ENCODE results near the gene HSFX4. TPM values are rescaled to one million over a fixed set of nuclear protein-coding genes. Genes with fewer than 3 reads are reported as not detected.

HSFX4 gene
- total and polyA plus RNA-seq, 10 donors = not detected

- Histone ChIP-seq H3K4me3 (peak overlapping the region in 1 of 8 donors; percentile 10), H3K4me1 (no peaks in the 10 kb centered on the region), H3K27ac (peak overlapping the region in 2 of 8 donors; percentile 29 to 38), H3K9me3 (no peaks in the 10 kb centered on the region), H3K36me3 (no peaks in the 10 kb centered on the region), H3K27me3 (replicated peaks in 1 of 7) (no peaks in the 10 kb centered on the region)
- intact Hi-C loops (cut with DNase I; ENCODE audit: low total_unique reads) = no loop called here
- TF ChIP-seq POLR2A (IDR thresholded peaks at IDR 0.05) (no peak), POLR2AphosphoS5 (IDR thresholded peaks at IDR 0.05) (no peak), CTCF (IDR thresholded peaks at IDR 0.05 in 8 of 11, conservative IDR thresholded peaks at IDR 0.05 in 3 of 11) (no peak)
- 16 to 50% (median 27%) methylated on average over 4 to 6 of the region's 6 CpGs for WGBS, 5 donors
- no peak for DNase-seq
Observed at GRCh38 chrX:149903889-149904748, 25.3 kb upstream of the HSFX4 start.

GRCh38 chrX:149908308-149908707 is 21.1 kb upstream of the HSFX4 start:
- WGBS, 5 donors = 79 to 95% (median 87%) methylated on average over 3 of the region's 3 CpGs
- intact Hi-C loops (cut with DNase I; ENCODE audit: low total_unique reads) = no loop called here
- Histone ChIP-seq H3K4me1 (no peaks in the 10 kb centered on the region), H3K36me3 (no peaks in the 10 kb centered on the region), H3K27ac (no peak overlapping the region), H3K9me3 (peaks cover 0 to 8% (median 0%) of the 10 kb centered on the region in 8 donors), H3K4me3 (no peak overlapping the region), H3K27me3 (replicated peaks in 1 of 7) (no peaks in the 10 kb centered on the region)
- no peak for DNase-seq
- TF ChIP-seq POLR2AphosphoS5 (IDR thresholded peaks at IDR 0.05) = no peak
- no peak for TF ChIP-seq POLR2A (IDR thresholded peaks at IDR 0.05)
- no peak for TF ChIP-seq CTCF (IDR thresholded peaks at IDR 0.05 in 8 of 11, conservative IDR thresholded peaks at IDR 0.05 in 3 of 11)

GRCh38 chrX:149908727-149909126 is 20.6 kb upstream of the HSFX4 start:
- DNase-seq = no peak
- Histone ChIP-seq H3K27ac (no peak overlapping the region), H3K9me3 (peaks cover 0 to 12% (median 0%) of the 10 kb centered on the region in 8 donors), H3K4me1 (no peaks in the 10 kb centered on the region), H3K4me3 (no peak overlapping the region), H3K36me3 (no peaks in the 10 kb centered on the region), H3K27me3 (replicated peaks in 1 of 7) (no peaks in the 10 kb centered on the region)
- no peak for TF ChIP-seq POLR2AphosphoS5 (IDR thresholded peaks at IDR 0.05)
- TF ChIP-seq POLR2A (IDR thresholded peaks at IDR 0.05) = no peak
- no peak for TF ChIP-seq CTCF (IDR thresholded peaks at IDR 0.05 in 8 of 11, conservative IDR thresholded peaks at IDR 0.05 in 3 of 11)
- intact Hi-C loops (cut with DNase I; ENCODE audit: low total_unique reads) = no loop called here

- H3K4me3 ChIP-seq = no peak overlapping the region
- intact Hi-C loops (cut with DNase I; ENCODE audit: low total_unique reads) = no loop called here
- TF ChIP-seq CTCF (IDR thresholded peaks at IDR 0.05 in 8 of 11, conservative IDR thresholded peaks at IDR 0.05 in 3 of 11) (no peak), POLR2A (IDR thresholded peaks at IDR 0.05) (no peak), POLR2AphosphoS5 (IDR thresholded peaks at IDR 0.05) (no peak)
- H3K27ac ChIP-seq = no peak overlapping the region
- H3K36me3 ChIP-seq = no peaks in the 10 kb centered on the region
- H3K27me3 ChIP-seq (replicated peaks in 1 of 7) = no peaks in the 10 kb centered on the region
- peaks cover 0 to 20% (median 0%) of the 10 kb centered on the region in 8 donors for H3K9me3 ChIP-seq
- no peak for DNase-seq
- no peaks in the 10 kb centered on the region for H3K4me1 ChIP-seq
- WGBS, 5 donors = 82 to 100% (median 96%) methylated on average over 2 to 4 of the region's 4 CpGs
Observed at GRCh38 chrX:149909324-149910177, 19.8 kb upstream of the HSFX4 start.

All from spleen (tissue), 11 donors.